Left forelimb (tissue), 1 donor: ENCODE results near the gene RNF2.
A peak's percentile ranks its signal among the peaks of the same experiment; 100 is the strongest.
"Not testable (repeated sequence)": the region's sequence is repeated elsewhere in the genome, so short reads cannot be mapped to it uniquely, and the experiment has no call there.

Experiments used
- DNase-seq: peaks from one replicate; pipeline ENCODE4 v3.0.0-alpha.2; 2018; ENCODE audit warnings: low spot score

Gene RNF2

GRCh38 chr1:185044981-185045813 is at the start of gene RNF2:
RNF2 (plus strand) TSS chr1:185045558; CDS start chr1:185087554, 41,996 bp downstream.
- DNase-seq = peak; percentile 92

GRCh38 chr1:184999974-185000373 is 45.4 kb upstream of the RNF2 start:
- not testable (repeated sequence) for DNase-seq

- not testable (repeated sequence) for DNase-seq
Observed at GRCh38 chr1:185001312-185001880, 44.0 kb upstream of the RNF2 start.

GRCh38 chr1:185008838-185009237 is 36.5 kb upstream of the RNF2 start:
- no peak for DNase-seq

DNA sequence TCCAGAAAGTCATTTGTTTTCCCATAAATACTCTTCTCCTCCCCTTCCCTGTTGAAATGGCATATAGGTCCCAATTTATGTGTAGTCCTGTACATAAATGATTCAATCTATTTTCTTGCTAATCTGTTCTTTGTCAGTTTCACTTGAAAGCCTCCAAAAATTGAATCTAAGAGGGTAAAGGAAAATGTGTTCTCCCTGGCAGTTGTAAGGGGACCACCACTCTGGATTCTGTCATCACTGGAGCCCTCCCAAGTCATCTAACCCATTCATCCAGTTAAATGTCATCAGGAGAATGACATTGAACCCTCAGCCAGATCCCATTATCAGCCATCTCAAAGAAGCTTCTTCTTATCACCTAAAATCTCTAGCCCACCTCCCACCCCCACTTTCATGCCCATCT is 35.0 kb upstream of the RNF2 start:
- no peak for DNase-seq

- DNase-seq = no peak
Observed at GRCh38 chr1:185014941-185015340, 30.4 kb upstream of the RNF2 start.

GRCh38 chr1:185015631-185016030 is 29.7 kb upstream of the RNF2 start:
- DNase-seq = no peak

GRCh38 chr1:185016880-185017279 is 28.5 kb upstream of the RNF2 start:
- DNase-seq = no peak

DNA sequence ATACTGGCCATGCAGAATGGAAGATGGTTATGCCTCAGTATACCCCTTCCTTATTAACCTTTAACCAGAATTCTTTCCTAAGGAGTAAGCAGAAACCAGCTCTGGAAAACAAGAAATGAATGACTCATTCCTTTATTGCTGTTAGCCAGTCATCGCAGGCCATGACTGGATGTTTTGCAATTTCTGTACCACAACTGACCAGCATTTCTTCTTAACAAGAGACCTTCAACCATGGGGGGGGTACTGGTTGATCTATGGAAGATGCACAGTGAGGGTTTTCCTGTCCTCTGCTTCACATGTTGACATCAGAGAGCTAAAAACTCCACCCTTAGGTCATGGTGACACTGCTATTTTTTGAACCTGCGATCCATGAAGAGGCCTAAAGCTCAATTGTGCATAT is 28.0 kb upstream of the RNF2 start:
- no peak for DNase-seq

GRCh38 chr1:185017966-185018365 is 27.4 kb upstream of the RNF2 start:
- DNase-seq = no peak

DNA sequence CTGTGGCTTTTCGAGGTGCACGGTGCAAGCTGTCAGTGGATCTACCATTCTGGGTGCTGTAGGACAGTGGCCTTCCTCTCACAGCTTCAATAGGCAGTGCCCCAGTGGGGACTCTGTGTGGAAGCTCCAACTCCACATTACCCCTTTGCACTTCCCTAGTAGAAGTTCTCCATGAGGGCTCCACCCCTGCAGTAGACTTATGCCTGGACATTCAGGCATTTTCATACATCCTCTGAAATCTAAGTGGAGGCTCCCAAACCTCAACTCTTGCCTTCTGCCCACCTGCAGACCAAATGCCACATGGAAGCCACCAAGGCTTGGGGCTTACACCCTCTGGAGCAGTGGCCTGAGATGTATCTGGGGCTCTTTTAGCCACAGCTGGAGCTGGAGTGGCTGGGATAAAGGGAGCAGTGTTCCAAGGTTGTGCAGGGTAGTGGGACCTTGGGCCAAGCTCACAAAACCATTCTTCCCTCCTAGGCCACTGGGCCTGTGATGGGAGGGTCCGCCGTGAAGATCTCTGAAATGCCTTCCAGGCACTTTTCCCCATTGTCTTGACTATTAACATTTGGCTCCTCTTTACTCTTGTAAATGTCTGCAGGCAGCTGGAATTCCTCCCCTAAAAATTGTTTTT is 18.0 kb upstream of the RNF2 start:
- no peak for DNase-seq

DNA sequence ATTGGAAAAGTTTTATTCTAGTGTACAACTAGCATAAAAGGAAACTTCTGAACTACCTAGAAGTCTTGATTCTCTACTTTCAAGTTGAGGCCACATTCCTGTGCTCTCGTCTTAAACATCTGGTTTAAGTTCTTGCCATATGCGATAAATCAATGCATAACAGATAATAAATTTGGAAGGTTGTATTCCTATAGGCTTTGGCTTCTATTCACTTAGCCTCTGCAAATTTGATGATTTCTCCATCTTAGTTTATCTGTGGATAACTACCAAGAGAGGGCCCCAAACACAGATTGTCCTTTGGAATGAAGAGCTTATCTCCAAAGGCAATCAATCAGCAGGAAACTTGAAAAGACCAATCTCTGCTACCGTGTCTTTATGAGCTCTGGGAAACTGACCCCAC is 11.7 kb upstream of the RNF2 start:
- no peak for DNase-seq

GRCh38 chr1:185035258-185035657 is 10.1 kb upstream of the RNF2 start:
- DNase-seq = no peak

DNA sequence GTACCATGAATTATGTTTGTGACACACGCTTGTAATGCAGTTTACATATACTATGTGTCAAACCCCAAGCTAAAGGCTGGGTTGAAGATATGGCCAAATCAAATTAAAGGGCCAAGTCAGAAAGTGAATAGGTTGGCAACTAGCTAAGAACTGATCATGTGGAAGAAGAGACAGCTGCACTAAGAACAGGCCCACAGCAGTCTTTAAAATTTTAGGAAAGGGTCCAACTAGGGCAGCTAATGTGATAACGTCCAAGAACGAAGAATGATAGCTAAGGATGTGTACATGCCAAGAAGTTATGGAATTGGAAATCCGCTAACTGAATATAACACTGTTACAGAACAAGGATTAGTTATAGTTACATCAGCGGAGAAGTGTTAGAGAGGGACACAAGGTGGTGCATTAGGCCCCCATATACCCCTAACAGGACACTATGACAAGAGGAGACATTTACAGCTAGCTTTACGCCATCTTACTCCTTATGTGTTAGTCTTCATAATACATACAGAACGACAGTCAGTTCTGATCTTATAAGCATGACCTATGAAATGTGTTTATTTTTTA is 6.5 kb upstream of the RNF2 start:
- DNase-seq = no peak

- no peak for DNase-seq
Observed at GRCh38 chr1:185039726-185040407, 5.5 kb upstream of the RNF2 start.

DNA sequence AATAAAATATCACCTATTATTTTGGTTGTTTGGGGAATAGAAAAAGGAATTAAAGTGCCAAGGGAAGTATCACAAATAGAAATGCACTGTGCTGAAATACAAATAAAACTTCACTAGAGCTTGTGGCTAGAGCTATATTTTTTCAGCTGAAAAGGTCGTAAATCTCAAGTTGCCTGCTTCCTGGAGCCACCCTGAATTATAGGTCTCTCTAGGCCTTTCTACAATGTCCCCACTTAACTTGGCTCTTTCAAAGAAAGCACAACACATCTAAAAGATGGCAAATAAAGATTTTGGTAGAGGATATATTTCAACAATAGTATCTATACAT is 5.0 kb upstream of the RNF2 start:
- no peak for DNase-seq

GRCh38 chr1:185041742-185042141 is 3.6 kb upstream of the RNF2 start:
- DNase-seq = no peak

DNA sequence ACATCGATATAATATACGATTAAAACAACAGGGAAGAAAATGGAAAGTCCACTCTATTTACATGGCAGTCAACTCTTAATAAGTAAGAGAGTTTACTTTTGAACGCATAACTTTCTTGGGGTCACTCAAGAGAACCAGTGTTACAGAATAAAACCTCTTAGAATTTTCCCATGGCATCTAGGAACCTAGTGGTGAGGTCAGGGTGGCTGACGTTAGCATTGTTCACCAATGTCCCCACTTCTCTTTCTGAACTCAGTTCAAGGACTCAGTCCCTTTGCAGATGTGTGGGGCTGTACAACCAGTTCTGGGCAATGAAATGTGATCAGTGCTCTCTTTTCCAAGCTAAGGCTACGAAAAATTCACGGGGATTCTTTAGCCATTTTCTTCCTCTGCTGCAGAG is 2.6 kb upstream of the RNF2 start:
- DNase-seq = no peak

DNA sequence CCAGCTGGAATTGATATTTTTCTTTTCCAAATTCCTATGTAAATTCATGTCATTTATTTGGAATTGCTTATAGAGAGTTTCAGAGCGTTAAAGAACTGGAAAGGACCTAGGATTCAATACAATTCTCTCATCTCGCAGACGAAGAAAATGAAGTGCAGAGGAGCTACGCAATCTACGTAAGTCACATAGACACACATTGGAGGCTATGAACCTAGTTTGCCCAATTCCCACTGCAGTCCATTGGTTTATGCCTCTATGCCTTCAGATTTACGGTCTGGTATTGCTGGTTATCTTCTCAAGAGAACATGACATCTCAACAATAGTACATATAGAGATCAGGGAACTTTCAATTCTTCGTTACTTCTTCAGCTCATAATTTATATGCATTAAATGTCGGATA is 971 bp upstream of the RNF2 start:
- no peak for DNase-seq

GRCh38 chr1:185045814-185046492 is 595 bp downstream of the RNF2 start:
- DNase-seq = no peak

DNA sequence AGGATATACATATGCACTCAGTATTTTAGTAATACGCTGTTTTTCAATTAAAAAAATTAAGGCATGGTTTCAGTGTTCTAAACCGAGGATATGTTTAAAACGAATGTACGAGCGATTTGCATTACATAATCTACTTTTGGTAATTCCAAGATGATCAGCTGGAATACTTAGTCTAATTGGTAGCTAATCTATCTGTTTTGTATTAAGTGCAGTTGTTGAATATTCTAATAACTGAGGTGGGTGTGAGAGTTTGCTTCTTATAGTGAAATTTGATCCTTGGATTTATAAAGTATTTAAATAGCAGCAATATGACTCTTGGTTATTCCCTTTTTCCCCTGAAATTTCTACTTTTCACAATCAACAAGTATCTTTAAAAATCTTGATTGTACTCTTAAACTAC is 1.3 kb downstream of the RNF2 start:
- no peak for DNase-seq

DNA sequence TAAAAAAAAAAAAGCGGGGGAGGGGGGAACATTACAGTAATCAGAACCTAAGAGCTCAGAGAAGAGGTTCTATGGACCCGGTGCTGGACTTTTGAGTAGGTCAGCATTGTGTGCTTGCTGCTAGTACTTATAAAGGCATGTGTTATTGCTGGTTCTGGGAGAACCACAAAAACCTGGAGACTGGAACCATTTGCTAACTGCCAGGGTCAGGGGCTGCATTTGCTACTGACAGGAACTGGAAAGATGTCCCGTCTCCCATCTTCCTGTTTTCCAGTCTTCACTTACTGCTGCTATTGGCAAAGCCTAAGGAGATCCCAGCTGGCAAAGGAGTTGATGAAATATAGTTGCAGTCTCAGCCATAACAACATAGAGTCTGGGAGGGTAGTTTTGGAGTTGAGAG is 4.3 kb downstream of the RNF2 start:
- DNase-seq = no peak
